HFF-Myc (cell line): ENCODE data around the gene ABHD15.

Experiments
- DNase-seq: peaks from one replicate; pipeline ENCODE4 v3.0.0-alpha.2; 2011; ENCODE audit warnings: low read depth; ENCODE audit errors: extremely low read depth
- H3K4me3 ChIP-seq: replicated peaks from 2 replicates; pipeline ENCODE4 v1.5.1; 2011; ENCODE audit warnings: low read depth, mild to moderate bottlenecking, control low read depth, low read length
- CTCF ChIP-seq: IDR thresholded peaks from 2 replicates; pipeline ENCODE4 v1.5.1; 2012; ENCODE audit warnings: mild to moderate bottlenecking, low read depth, low read length, control low read depth; ENCODE audit errors: missing control alignments

The ABHD15 gene

DNA sequence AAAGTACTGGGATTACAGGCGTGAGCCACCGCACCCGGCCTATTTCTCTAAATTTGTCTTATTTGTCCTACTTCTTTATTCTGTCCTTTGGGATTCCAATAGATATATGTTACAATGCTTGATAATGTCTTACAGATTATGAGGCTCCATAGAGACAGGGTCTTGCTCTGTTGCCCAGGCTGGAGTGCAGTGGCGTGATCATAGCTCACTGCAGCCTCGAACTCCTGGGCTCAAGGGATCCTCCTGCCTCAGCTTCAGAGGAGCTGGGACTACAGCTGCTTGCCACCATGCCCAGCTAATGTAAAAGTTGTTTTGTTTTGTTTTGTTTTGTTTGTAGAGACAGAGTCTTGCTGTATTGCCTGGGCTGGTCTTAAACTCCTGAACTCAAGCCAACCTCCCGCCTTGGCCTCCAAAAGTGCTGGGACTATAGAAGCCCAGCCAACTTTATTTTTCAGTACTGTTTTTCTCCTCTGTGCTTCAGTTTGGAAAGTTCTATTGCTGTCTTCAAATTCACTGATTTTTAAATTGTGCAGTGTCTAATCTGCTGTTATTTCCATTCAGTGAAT is 36.4 kb upstream of the ABHD15 start:
- no peak for DNase-seq
- no peak for TF ChIP-seq CTCF
- H3K4me3 ChIP-seq: no peak overlapping the region

DNA sequence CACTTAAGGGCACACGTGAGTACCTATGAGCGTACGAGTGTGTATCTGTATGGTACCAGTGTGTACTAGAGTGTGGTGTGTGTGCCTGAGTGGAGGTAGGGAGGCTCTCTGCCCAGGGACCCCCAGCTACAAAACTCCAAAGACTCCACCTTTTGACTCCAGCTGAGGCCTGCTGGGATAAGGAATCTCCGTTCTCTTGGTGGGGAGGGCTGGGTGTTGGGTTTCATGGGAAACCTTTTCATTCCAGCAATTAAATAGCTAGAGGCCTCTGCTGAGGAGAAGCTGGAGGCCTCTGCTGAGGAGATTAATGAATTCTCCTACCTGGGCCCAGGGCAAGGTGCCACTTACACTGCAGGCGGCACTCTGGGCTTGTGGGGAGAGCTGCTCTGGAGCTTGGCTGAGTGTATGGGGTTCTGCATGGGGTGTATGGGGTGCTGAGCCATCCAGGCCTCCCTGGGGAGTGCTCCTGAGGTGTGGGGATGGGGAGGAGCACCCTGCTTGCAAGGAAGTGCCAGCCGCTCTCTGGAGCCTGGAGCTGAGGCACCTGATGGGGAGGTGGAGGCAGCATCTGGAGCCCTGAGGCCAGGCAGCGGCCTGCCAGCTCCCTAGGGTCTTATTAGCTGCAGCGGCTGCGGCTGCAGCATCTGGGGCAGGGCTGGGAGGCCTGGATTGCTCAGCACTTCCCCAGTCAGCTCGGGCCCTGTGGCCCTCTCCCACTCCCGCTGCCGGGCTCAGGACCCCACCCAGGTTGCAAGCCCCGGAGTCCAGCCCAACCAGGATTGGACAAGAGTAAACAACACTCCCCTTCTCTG is 30.7 kb upstream of the ABHD15 start:
- no peak for TF ChIP-seq CTCF
- DNase-seq: no peak
- H3K4me3 ChIP-seq: no peak overlapping the region

- no peak for TF ChIP-seq CTCF
- H3K4me3 ChIP-seq: no peak overlapping the region
- no peak for DNase-seq
Observed at GRCh38 chr17:29596811-29597210, 30.0 kb upstream of the ABHD15 start.

- TF ChIP-seq CTCF: no peak
- no peak overlapping the region for H3K4me3 ChIP-seq
- no peak for DNase-seq
Observed at GRCh38 chr17:29595943-29596774, 29.3 kb upstream of the ABHD15 start.

DNA sequence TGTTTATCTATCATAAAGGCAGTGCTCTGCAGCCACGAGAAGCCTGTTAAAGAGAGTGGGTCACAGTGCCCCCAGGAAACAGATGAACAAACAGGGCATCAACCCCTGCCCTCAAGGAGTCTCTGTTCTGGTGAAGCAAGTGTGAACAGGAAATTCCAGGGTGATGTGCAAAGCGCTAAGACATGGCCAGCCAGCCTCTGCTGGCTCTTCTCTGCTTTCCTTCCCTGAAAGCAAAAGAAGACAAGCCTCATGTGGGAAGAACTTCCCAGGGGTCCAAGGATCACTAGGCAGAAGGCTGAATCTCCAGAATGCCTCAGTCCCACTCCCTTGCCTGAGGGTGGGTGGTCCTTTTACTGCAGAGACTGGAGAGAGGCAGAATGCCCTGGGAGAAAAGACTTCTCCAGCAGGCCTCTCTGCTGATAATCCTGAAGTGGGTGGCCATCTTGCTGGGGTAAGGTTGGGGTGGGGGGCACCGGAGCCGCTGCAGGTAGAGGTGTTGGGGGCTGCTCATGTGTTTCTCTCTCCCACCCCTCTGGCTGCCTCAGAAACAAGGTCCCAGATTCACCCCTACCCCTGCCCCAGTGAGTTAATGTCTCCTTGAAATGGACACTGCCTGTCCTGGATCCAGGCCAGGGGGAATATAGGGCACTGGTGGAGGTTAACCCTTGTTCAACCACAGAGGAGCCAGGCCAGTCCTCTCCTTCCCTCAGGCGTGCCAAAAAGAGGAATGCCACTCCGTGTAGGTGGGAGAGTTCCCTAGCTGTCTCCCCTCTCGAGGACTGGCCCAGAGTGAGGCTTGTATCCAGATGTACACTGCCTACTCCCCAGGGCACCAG is 28.5 kb upstream of the ABHD15 start:
- no peak for DNase-seq
- no peak overlapping the region for H3K4me3 ChIP-seq
- no peak for TF ChIP-seq CTCF

DNA sequence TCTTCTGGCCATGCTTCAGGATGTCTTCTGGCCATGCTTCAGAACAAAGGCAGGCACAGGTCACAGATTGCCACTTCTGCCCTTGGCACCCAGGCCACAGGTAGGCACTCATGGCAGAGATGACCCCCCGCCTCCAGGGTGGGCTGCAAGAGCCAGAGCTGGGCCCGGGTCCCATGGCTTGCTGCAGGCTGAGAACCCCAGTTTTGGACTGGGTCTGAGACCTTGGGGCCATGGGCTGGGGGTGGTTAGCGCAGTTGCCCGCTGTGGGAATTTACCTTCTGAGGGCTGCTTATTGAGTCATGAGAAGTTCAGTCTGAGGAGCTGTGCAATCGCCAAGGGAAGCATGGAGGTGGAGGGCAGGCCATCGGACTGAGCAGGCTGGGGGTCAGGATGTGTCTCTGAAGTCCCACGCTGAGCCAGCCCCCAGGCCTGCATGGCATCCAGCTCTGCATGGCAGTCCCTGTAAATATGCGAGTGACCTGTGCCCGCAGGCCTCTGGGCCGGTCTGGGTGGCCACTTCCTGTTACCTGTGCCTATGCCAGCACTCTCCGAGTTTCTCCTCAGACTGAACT is 27.8 kb upstream of the ABHD15 start:
- no peak for DNase-seq
- no peak for TF ChIP-seq CTCF
- H3K4me3 ChIP-seq: peak overlapping the region; percentile 59
